Measurements from ENCODE around the gene MAGED1.
"Not testable (repeated sequence)": the region's sequence is repeated elsewhere in the genome, so short reads cannot be mapped to it uniquely, and the experiment has no call there.

MAGED1 gene

DNA sequence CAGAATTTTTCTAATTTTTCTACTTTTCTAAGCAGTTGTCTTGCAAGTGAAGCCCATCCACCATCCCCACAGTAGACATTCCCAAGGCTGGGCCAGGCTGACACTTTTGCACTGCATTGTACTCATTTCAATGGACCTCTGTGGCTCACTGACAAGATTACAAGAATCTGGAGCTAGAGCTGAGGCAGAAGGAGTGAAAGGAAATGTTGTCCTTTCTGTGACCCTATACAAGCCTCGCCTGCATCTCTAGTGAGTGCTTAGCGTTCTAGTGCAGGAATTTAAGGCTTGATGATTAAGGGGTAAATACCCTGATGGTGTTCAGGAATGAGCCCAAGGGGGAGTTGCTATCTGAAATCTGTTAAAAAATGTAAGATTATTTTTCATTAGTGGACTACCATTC lies 6.3 kb downstream of the MAGED1 start:
- DNase-seq: no peak

DNA sequence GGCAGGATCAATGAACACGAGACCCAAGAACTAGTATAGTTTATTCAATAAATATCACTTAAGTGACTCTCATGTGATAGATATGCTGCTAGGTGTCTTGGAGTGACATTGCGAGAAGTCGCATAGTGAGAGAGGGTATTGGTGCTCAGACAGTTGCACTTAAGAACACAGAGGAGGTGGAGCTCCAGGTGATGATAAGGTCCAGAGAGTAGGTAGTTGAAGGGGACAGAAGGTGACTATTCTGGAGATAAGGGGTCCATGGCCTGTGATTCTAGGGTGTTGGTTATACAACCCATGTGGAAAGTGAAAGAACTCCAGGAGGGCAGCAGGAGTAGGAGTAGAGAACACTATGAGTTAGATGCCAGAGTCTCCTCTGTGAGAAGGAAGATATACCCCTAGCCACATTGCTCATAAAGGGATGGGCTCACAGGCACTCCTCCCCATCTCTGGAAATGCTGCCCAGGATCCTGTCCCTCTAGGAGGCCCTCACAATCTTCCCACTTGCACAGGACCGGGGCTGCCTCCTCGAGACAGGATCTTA lies 9.2 kb downstream of the MAGED1 start:
- no peak for DNase-seq

DNA sequence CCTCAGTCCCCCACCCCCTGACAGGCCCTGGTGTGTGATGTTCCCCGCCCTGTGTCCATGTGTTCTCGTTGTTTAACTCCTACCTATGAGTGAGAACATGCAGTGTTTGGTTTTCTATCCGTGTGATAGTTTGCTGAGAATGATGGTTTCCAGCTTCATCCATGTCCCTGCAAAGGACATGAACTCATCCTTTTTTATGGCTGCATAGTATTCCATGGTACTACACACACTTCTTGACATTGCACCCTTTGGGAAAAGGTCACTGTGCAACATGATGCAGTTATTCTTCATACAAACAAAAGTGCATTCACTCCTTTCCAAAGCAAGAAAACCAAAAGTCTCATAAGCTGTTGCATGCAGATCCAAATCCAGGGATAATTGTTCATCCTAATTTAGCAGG lies 11.7 kb downstream of the MAGED1 start:
- not testable (repeated sequence) for DNase-seq

DNA sequence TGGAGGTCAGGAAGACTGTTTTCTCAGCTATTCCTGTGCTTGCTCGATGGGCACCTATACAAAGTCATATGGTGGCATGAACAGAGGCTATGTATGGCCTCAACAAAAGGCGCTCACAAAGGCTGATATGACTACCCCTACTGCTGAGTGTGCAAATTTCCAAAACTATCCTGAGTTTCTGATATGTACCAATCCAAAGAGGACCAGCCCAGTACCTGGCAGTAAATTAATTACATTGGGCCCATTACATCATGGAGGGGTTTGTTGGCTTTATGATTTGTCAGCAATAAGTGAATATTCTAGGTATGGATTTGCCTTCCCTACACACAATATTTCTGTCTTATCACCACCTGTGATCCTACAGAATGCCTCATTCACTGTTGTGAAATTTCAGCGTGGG lies 12.3 kb downstream of the MAGED1 start:
- no peak for DNase-seq

DNA sequence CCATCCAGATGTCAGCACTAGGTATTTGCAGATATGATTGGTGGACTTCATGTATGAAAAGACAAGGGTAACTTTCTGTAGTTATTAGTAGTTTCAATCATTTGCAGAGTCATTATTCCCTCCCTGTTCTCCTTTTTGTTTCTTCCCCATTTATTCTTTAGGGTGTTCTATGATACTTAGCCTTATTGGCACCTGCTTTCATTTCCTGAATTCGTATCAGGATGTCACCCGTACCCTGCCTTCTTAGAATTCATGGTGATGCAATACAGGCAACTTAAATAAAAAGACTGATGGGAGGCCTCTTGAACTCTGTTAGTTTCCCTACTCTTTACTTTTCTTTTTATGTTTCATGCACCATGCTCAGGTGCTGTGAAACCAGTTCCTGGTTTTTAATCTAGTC lies 24.2 kb downstream of the MAGED1 start:
- no peak for DNase-seq

DNA sequence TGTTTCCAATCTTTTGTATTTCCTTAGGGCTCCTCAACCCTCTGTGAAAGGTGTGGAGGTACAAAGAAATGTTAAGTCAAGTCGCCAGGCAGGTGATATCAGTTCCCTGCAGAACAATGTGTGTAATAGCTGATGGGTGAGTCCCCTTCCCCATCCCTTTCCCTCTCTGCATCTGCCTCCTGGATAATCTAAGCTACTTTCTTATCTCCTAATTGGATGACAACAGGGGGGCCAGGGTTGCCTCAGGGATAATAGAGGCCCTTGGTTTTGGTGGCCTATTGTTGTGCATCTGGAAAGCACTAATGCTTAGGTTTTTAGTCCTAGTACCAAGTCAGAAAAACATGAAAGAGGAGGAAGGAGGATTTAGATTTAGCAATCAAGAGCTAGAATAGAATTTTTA lies 29.1 kb downstream of the MAGED1 start:
- DNase-seq: no peak

DNA sequence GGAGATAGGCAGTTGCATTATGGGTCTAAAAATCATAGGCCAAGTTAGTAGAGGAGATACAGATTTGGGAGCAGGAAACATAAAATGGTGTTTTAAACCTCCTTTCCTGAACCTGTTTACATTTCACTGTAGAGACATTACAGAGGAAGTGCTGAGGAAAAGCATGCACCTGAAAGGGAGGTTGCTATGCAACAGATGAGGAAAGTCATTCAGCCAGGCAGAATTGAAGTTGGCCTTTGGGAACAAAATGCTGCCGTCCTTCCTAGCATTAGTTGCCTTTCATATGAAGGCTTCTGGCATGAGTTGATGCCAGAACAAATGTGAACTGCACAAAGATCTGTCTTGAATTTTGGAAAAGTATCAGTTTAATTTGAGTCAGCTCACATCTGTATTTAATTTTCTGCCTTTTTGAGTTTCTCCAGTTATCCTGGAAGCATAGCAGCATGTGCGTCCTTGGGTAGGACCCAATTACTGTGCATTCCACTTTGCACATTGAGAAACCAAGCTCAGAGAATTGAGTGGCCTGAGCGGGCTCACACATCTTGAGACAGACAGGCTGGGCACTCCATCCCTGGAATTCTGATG lies 38.2 kb downstream of the MAGED1 start:
- DNase-seq: no peak

All from SIG-M5 (cell line).